ENCODE measurements around the gene UPP2.

DNA sequence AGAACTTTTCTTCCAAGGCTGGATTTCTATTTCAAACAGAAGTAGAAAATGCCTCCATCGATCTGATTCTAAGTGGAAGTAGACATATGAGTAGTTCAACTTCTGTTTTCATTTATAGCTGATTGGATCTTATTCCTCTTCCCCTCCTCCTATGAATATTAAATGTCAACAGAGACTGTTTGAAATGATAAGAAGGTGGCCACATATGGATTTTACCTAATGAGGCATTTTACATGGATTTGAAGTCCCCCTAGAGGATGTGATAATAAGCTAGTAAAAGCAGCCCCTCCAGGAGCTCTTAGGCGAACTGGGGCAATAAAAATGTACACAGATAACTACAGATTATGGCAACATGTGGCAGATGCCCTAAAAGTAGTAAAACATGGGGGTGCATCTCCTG, 71.0 kb downstream of the UPP2 start:
- TF ChIP-seq, protein P1, sequence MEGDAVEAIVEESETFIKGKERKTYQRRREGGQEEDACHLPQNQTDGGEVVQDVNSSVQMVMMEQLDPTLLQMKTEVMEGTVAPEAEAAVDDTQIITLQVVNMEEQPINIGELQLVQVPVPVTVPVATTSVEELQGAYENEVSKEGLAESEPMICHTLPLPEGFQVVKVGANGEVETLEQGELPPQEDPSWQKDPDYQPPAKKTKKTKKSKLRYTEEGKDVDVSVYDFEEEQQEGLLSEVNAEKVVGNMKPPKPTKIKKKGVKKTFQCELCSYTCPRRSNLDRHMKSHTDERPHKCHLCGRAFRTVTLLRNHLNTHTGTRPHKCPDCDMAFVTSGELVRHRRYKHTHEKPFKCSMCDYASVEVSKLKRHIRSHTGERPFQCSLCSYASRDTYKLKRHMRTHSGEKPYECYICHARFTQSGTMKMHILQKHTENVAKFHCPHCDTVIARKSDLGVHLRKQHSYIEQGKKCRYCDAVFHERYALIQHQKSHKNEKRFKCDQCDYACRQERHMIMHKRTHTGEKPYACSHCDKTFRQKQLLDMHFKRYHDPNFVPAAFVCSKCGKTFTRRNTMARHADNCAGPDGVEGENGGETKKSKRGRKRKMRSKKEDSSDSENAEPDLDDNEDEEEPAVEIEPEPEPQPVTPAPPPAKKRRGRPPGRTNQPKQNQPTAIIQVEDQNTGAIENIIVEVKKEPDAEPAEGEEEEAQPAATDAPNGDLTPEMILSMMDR (IDR thresholded peaks at IDR 0.05) = no peak
- no peak for TF ChIP-seq EP300 (IDR thresholded peaks at IDR 0.05)

Data from tibial nerve (tissue), 4 donors.